DMS 273 treated with DMSO at 0.1 percent for 48 hours (cell line): ENCODE measurements around the gene RFFL.
"Not testable (repeated sequence)": the region's sequence is repeated elsewhere in the genome, so short reads cannot be mapped to it uniquely, and the experiment has no call there.

Experiments
- DNase-seq: peaks from one replicate; lab custom pipeline; 2025; lab: John Stamatoyannopoulos, UW

RFFL gene

GRCh38 chr17:35003778-35004177, 59.7 kb downstream of the RFFL start:
- DNase-seq: no peak

- no peak for DNase-seq
Measured at GRCh38 chr17:35002876-35003551, 60.5 kb downstream of the RFFL start.

GRCh38 chr17:35001549-35001948, 62.0 kb downstream of the RFFL start:
- no peak for DNase-seq

DNA sequence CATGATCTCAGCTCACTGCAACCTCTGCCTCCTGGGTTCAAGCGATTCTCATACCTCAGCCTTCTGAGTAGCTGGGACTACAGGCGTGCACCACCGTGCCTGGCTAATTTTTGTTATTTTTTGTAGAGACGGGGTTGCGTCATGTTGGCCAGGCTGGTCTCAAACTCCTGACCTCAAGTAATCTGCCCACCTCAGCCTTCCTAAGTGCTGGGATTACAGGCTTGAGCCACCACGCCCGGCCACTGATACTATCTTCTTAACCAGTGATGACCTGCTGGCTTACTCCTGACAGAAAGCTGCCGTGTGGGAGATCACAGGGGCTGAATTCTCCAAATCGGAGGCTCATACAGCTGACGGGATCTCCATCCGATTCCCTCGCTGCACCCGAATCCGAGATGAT, 62.5 kb downstream of the RFFL start:
- DNase-seq: not testable (repeated sequence)

- DNase-seq: no peak
Measured at GRCh38 chr17:34999456-34999855, 64.1 kb downstream of the RFFL start.

DNA sequence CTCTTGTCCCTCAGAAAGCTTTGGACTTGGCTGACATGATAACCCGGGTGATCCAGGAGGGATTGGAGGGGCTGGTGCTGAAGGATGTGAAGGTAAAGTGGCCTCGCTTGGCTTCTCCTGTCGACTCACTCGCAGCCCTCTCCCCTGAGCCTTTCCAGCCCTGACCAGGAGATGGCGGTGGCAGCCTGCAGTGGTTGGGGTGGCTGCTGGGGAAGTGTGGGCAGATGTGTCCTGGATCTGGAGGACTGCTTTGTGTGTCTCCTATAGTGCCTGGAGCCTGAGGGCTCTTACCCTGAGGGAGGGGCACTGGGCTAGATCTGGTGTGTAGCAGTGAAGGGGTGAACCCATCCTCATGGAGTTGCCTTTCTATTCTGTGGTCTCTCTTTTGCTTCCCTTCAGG, 65.3 kb downstream of the RFFL start:
- DNase-seq: no peak

DNA sequence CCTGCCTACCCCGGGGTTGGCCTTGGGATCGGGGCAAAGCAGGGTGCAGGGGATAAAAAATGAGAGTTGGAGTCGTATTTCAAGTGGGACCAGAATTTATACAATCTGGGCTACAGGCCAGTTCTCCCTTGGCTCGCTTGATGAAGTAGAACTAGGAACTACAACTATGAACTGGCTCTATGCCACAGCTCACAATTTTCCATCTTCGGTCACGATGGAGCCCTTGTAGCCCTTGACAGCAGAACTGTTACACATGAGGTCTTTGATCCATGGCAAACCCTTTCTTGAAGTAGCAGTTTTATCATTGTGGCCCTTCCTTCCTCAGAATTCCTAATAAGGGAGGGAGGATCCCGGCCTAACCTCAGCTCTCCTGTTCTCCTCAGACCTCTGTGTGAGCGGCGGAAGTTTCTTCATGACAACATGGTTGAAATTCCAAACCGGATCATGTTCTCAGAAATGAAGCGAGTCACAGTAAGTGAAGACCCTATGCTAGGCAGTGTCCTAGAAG, 66.1 kb downstream of the RFFL start:
- no peak for DNase-seq

DNA sequence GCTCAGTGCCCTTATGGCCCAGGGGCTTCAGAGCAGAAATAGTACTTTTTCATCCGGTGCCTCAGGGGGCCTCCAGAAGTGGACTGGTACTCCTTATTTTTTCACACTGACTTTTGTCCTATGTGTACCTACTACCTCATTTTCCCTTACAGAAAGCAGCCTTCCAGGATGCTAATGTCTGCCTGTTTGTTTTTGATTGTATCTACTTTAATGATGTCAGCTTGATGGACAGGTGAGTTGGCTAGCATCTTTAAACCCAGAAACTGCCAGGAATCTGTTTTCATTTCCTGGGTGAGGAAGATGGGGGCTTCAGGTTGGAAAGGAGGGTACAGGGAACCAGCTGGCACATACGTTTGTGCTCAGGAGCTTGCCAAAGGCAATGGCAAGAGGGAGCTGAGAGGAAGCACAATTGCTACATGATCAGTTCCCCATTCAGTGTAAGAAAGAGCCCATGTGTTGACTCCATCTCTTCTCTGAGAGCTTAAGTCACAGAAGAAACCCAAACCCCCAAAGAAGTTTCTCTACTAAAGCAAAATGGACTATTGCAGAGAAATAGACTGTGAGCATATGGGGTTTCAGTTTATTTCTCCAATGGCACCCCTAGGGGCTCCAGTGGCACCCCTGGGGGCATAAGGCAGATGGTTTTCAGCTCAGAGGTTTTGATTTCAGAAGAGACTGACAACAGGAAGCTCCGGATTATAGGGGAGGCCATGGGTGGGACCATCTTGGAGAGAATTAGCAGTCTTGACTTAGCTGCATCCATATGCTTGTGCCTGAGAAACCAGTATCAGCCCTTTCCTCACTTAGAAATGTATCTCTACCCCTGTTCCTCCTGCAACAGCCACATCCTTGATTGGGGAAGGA, 66.9 kb downstream of the RFFL start:
- DNase-seq: no peak

GRCh38 chr17:34993031-34993430, 70.5 kb downstream of the RFFL start:
- DNase-seq: no peak

DNA sequence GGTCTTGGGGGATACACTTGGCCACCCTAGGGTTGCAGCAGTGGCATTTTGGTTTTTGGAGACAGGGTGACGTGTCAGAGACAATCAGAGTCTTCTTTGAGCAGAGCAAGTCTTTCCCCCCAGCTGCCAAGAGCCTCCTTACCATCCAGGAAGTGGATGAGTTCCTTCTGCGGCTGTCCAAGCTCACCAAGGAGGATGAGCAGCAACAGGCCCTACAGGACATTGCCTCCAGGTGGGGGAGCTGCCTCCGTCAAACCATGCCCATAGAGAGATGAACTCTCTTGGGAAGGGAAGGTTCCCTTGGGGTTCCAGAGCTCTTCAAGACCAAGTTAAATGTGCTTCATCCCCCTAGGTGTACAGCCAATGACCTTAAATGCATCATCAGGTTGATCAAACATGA, 71.9 kb downstream of the RFFL start:
- DNase-seq: no peak

DNA sequence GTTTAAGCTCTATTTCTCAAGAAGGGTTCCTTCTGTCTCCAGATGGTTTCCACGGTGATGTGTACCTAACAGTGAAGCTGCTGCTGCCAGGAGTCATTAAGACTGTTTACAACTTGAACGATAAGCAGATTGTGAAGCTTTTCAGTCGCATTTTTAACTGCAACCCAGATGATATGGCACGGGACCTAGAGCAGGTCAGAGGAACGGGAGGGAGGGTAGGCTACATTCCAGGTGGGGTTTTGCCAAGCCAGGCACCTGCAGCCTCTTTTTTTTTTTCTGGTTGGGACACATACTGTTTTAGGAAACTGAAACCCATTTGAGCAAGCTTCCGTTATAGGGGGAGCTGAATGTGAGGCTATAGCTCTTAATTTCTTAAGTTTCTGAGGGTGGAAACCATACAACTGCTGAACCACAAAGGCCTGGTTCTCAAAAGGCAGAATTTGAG, 72.6 kb downstream of the RFFL start:
- DNase-seq: peak; percentile 4

DNA sequence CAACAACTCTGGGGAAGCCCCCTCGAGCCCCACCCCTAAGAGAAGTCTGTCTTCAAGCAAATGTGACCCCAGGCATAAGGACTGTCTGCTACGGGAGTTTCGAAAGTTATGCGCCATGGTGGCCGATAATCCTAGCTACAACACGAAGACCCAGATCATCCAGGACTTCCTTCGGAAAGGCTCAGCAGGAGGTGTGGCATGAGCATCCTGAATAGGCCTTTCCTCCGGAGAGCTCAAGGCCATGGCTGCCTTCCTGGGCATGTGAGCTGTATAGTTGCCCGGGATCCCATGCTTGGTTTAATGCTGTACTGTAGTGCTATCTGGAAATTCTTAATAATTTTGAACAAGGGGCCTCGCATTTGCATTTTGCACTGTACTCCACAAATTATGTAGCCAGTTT, 74.0 kb downstream of the RFFL start:
- DNase-seq: no peak

DNA sequence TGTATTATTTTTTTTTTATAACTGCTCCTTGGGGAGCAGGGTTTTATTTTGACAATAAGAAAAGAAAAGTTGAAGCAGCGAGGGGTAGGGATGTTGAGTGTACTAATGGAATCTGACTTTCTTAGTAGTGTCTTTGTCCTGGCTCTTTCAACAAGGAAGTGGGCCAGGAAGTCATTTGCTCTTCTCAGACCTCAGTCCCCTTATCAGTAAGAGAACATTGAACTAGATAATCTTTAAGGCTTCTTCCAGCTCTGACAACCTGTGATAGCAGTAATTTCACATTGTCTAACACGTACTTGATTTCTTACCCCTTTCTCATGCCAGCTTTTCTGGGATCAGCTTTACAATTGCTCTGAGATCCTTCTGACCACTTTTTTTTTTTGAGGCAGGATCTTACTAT, 74.9 kb downstream of the RFFL start:
- no peak for DNase-seq

GRCh38 chr17:34987232-34987631, 76.3 kb downstream of the RFFL start:
- no peak for DNase-seq

- DNase-seq: no peak
Measured at GRCh38 chr17:34981538-34982241, 81.8 kb downstream of the RFFL start.

- DNase-seq: peak; percentile 78
Measured at GRCh38 chr17:34980681-34981537, 82.6 kb downstream of the RFFL start.

DNA sequence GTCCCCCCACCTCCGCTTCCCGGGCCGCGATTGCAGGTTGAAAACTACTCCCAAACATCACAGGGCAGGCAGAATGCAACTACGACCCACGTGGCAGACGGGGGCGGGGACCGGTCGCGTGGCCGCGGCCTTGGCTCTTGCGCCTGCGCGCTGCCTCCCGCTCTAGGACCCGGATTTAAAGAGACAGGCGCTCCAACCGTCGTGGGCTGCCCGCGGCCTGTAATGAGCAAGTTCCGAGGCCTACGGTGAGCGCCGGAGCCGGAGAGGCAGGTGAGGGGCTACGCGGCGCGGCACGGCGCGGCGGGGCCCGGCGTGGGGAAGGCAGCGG, 83.2 kb downstream of the RFFL start, which contains the start of gene LIG3:
Gene LIG3, plus strand, starts transcription at position 160 of the 328 bp plus-strand sequence. CDS start 2,494 bp downstream, outside the sequence.
- peak; percentile 82 for DNase-seq

DNA sequence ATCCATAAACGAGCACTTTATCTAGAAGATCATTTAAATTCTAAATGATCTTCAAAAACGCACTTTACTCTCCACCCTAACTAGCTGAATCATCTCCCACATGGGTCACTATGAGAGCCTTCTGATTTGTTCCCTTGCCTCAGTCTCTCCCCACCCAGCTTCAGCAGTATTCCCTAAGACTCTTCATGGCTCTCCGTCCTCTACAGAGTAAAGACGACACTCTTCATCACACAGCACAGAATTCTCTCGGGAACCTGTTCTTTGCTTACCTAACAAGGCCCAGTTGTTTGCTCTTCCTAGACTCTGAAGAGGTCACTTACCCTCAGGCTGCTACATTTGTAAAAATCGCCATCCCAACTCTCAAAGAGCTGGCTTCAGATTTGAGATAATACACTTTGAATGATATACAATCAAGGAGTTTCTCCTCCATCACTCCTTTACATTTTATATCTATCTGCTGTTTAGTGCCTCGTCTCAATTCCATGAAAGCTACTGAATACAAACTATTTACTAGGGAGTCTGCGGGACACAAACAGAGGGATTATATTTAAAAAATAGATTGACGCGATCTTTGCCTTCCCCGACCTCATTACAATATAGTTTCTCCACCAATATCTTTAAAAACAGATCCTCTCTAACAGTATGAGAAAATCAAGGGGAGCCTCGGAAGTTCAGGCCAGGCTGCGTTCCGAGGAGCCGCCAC, 83.7 kb downstream of the RFFL start:
- DNase-seq: no peak

DNA sequence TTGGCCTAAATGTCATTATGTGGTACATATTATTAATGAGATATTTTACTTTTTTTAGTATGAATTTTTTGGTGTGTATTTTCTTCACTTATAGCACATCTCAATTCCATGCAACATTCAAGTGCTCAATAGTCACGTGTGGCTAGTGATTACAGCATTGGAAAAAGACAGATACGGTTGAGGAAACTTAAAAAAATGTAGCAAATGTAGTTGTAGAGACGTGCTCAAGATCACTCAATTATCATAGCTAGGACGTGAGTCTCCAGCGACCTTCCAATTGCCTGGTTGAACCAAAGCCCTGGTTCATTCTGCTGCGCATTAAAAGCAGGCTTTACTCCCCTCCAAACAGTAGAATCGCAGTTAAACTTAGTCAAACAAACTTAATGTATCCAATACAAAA, 84.4 kb downstream of the RFFL start:
- no peak for DNase-seq

DNA sequence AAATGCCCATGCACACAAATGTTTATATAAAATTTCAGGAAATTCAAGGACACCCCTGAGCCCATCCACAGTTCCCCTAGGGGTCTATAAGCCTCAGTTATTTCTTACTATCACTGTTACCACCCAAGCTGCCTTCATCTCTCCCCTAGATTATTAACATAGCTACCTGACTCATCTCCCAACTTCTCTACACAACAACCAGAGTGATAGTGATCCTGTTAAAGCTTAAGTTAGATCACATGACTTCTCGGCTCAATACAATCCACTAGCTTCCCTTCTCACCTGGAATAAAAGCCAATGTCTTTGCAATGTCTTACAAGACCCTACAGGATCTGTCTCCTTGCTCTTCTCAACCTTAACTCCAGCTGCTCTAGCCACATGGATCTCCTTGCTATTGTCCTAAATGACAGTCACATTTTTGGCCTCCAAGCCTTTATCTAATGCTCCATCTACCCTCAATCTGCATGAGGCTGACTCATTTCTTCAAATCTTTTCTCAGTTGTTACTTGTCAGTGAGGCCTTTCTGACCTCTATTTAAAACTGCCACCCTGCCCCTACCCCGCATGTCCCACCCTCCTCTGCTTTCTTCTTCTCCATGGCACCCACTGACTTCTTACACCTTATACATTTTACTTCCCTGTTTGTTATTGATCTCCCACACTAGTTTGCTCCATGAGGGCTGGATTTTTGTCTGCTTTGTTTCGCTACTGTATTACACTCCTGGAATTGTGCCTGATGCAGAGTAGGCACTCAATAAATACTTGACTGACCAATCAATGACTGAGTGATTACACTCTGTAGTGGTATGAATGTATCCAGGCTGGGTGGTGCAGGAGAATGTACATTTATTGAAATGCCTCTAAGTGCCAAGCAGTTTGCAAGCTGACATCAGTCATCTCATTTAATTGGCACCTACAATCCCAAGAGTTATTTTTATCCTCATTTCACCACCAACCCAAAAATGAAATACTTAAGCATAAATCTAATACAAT, 88.4 kb downstream of the RFFL start:
- DNase-seq: no peak
